Right lung (tissue), 5 donors: ENCODE data around the gene UBR7. TPM values are rescaled to one million over a fixed set of nuclear protein-coding genes. Genes with fewer than 3 reads are reported as not detected.

Experiments
- DNase-seq, 2 donors: peaks; one replicate each; pipeline ENCODE4 v3.0.0-alpha.2; 2013
- polyA plus RNA-seq, 5 donors: library from polyadenylated mRNA; unstranded; fragments of 120-200 nt; gene quantifications; one replicate each; pipeline versions ENCODE4 v1.2.1 to v1.2.3, GENCODE V29; 2013; ENCODE audit warnings: inconsistent platforms in 1 of 5, low replicate concordance in 1 of 5; ENCODE audit not compliant: insufficient read length in 5 of 5, insufficient read depth in 1 of 5

Gene UBR7
- polyA plus RNA-seq, 5 donors: 27.7 to 40.6 (median 33.4) TPM

DNA sequence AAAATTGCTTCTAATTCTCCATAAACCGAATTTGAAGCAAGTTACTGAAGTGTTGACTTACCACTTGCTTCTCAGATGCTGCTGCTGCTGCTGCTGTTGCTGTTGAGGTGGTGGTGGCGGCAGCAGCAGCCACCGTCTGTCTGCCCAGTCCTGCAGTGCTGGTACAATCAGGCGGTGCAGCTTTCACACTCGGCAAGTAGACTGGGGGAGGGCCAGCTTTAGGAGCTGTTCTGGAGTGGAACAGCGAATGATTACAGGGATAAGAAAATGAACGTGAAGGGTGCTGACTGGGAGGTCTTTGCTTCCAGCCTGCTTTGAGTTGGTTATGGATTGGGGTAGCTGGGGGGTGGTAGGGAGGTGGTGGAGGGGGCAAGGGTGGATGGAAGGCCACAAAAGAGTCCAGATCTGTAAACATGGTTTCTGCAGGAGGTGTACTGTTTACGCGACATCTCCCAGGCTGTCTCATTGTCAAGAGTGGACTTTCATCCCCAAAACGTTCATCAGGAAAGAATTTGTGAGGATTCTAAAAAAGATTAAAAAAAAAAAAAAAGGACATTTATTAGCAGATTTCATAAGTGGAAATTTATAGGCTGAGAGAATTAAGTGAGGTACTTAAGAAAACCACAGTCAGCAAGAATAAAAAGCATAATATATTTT, 38.8 kb downstream of the UBR7 start:
- no peak for DNase-seq

DNA sequence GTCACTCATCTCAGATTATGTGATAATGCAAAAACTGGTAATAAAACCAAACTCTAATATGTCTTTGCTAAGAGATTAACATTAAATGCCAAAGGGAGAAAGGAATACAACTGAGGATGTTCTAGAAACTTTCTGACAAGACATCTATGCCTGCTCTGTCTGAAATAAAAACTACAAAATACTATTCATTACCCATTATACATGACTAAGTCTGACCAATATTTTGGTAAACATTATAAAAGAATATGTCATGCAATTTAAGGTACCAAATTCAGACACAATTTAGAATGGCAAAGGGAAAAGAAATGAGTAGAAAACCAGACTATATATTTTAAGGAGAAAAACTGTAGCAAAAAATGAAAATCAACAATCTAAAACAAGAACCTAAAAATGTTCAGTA, 39.5 kb downstream of the UBR7 start:
- no peak for DNase-seq

DNA sequence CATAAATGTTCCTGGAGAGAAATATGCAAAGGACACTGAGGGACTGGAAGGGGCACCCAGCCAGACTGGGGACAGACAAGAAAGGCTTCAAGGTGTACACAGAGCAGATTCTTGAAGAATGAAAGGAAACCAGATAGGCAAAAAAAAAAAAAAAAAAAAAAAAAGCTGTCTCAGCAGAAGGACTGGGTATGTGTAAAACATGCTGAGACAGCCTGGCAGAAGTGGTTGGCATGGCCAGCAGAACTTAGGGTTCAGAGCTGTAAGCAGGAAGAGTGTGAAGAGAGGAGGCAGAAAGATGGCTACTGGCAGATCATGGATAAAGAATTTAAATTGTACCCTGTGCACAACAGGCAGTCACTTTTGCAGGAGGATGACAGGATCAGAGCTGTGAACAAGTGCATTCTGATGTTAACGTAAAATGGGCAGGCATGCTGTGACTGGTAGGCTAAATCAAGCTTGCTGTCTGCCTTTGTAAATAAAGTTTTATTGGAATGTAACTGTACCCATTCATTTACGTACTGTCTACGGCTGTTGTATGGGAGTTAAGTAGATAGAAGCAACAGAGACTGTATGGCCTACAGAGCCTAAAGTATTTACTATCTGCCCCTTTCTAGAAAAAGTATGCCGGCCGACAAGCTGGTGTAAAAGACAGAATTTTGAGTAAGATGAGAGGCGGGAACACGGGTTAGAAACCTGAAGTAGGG, 42.2 kb downstream of the UBR7 start:
- no peak for DNase-seq

DNA sequence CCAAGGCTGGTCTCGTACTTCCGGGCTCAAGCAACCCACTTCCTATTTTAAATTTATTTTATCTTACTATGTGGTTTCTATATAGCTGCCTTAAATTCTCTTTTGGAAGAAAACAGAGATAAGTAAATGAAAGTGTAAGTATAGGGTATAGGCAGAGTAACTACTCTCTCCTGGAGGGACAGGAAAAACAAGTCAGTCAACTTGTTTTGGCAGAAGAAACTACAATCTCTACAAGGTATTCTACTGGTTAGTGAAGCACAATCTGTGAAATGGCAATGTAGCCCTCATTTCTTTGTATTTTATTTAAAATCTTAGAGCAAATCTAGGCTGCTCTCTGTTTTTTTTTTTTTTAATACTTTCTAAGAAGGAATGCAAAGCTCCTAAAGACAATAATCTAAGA, 55.4 kb downstream of the UBR7 start:
- DNase-seq: no peak

DNA sequence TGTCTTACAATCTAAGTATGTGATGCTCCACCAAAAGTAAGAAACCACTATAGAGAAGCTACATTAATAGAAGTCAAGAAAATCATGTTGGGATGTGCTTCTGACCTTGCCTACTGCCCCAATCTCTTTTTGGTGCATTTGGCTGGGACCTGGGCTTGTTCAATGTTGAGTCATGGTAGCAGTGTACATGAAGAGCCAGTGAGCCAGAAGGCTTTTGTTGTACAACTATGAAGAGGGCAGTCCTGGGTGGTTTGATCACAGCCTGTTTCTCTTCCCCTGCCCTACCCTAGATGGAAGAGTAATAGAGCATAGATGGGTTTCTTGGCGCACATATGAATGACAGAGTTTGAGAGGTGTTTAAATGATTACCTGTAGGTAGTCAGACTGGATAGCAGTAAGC, 56.4 kb downstream of the UBR7 start:
- no peak for DNase-seq

DNA sequence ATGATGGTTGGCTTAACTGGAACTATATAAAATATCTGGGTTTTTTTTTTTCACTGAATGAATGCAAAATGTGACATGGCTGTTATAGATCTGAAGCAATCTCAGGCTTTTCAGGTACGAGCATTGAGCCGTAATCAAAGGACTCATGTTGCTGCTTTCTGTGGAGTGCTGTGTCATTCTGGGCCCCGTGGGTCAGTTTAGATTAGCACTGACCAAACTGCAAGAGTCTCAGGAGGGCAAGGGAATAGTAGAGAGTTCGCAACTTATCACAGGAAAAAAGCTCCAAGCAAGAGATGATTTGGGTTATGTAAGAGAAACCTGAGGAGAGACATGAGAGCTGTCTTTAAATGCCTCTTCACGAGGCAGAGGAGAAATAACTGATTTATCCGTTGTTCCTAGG, 59.1 kb downstream of the UBR7 start:
- DNase-seq: no peak

DNA sequence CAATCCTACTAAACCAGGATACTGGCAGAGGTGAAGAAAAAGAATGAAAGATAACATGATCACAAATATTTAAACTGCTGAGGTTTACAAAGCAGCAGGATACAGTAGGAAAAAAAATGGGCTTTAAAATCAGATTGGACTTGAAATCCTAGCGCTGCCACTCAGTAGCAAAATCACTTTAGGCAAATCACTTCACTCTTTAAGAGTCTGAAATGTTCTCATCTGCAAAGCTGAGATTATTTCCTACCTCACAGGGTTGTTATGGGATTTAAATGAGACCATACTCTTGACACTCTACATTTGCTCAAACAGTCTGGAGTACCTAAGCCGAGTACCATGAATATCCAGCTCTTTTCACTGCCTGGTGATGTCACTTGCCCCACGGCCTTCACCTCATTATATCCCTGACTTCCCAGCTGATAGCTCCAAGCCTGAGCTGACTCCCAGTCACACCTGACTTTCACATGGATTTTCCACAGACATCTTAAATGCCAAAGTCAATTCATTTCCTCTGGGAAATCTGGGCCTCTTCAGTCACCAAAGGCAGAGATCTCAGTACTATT, 60.2 kb downstream of the UBR7 start:
- DNase-seq: no peak

DNA sequence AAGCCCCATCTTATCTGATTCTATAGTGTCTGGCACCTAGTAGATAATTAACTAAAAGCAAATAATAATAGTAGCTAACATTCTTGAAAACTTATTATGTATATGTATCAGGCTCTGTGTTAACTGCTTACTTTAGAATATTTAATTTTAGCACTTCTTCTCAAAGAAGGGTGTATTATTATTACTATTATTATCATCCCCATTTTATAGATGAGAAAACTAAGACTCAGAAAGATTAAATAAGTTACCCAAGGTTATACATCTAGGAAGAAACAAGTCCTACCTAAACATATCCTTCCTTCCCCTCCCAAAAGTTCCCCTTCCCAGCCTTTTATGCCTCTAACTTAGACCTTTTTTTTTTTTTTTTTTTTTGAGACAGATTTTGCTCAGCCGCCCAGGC, 61.4 kb downstream of the UBR7 start:
- no peak for DNase-seq

DNA sequence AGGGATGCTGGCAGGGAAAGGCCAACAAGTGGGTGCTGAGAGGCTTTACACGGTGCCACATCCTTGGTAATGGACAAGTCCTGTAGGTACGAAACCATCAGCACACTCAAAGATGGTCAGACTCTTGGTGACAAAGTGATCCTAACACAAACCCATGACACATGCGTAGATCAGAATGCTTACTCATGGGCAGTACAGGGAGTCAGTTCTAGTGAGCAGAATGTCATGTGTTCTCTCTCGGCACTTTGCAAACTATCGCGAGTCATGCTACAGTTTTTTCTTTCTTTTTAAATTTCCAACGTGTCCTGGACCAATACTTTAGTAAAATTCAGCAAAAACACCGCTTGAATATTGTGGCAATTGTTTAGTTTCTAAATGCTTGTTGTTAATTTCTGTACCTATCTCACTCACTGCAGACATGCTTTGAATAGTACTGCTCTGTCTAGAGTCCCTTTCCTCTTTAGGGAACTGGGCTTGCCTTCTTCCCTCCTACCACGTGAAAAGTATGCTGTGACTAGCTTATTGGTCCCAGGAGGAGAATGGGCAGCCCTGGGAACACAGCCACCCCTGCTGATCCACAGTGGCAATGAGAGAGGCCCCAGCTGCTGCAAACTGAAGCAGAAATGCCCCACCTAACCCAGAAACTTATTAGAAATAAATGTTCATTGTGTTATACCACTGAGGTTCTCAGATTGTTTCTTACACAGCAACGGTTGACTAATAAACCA, 62.4 kb downstream of the UBR7 start:
- DNase-seq: no peak

DNA sequence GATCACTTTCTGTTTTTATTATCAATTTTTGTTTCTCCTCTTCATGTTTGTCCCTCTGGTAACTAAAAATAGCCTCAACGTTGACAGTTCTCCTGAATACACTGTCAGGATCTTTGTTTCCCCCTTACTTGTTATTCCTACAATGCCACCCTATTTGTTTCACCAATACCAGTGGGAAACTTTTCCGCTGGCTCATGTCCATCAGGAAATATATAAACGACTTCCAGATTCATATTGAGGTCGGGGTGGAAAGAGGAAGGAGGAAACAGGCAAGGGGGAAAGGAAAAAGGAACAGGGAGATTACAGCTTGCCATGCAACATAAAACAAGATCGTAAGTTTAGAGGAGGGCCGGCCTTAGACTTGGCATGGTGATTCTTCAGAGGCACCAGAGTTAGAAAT, 64.1 kb downstream of the UBR7 start:
- no peak for DNase-seq

DNA sequence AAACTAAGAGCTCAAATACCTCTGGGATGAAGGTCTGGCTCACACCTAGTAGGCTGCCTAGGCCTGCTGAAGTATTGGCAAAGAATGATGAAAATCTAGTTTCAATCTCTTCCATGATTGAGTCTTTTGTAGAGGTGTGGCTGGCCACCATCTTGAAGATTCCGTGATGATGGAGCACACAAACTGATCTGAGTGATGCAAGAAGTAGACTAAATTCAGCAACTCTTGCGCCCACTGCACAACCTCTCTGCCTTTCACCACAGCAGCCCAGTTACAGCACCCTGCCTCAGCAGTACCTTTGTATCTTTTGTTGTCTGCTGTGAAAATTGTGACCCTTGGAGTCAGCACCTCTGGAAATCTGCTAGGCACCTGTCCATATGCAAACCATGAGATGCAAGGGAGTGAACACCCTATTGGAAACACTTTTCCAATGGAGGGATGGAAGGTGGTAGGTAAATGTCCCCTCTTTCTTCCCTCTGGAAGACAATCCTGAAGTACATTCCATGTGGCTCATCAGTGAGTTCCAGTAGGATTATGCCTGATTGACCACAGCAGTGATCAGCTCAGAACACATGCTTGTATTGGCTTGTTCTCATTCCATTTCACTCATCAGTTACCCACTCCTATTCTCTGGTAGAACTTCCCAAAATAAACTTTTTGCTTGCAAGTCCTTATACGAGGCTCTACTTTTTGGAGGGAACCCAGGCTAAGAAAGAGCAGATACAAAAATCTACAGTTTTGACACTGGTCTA, 67.2 kb downstream of the UBR7 start:
- no peak for DNase-seq

DNA sequence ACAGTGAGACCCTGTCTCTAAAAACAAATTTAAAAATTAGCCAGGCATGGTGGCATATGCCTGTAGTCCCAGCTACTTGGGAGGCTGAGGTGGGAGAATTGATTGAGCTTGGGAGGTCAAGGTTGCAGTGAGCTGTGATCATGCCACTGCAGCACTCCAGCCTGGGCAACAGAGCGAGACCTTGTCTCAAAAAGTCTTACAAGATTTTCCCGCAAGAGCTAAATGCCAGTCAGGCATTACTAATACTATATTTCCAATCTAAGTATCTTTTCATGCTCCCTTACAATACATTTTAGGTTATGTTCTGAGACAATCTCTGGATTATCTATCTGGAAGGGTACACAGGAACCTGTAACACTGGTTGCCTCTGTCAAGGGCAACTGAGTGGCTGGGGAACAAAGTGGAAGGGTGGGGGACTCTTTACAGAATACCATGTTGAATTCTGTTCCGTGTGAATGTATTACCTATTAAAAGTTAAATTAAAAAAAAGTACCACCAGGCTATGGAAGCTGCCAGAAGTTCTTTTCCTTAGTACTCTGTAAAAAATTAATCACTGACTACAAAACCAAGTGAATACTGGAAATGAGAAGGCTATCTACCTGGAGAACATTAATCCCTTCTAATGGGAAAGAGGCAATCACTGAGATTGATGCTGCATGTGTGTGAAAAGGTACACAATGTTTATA, 69.1 kb downstream of the UBR7 start:
- DNase-seq: no peak

Other genes starting within 250 kb of the UBR7 start
- gene ITPK1, start 91.3 kb upstream of the UBR7 start, polyA plus RNA-seq: 10 to 100 TPM; 17.4 to 26.1 (median 19.9) TPM
- 10 to 100 TPM; 29.9 to 37.0 (median 35.3) TPM for gene MOAP1, start 22.4 kb upstream of the UBR7 start, polyA plus RNA-seq
- 10 to 100 TPM; 24.0 to 25.1 (median 24.5) TPM for gene LYSET, start 21.9 kb upstream of the UBR7 start, polyA plus RNA-seq
- 10 to 100 TPM; 13.9 to 16.3 (median 15.4) TPM for gene GON7, start 191 bp upstream of the UBR7 start, polyA plus RNA-seq
- 10 to 100 TPM; 28.7 to 44.5 (median 39.0) TPM for gene BTBD7, start 125.8 kb downstream of the UBR7 start, polyA plus RNA-seq
- under 1 TPM; 0.36 to 0.94 (median 0.54) TPM for gene COX8C, start 139.9 kb downstream of the UBR7 start, polyA plus RNA-seq
- gene UNC79, start 223.7 kb downstream of the UBR7 start, polyA plus RNA-seq: under 1 TPM; 0.31 to 0.59 (median 0.55) TPM